Cerebellar cortex (tissue), 1 donor: Measurements from ENCODE around the gene ZDHHC22.
A peak's percentile ranks its signal among the peaks of the same experiment; 100 is the strongest.

Source experiments
- DNase-seq: peaks from one replicate; pipeline ENCODE4 v3.0.0-alpha.2; 2015; ENCODE audit warnings: low spot score

Gene ZDHHC22

DNA sequence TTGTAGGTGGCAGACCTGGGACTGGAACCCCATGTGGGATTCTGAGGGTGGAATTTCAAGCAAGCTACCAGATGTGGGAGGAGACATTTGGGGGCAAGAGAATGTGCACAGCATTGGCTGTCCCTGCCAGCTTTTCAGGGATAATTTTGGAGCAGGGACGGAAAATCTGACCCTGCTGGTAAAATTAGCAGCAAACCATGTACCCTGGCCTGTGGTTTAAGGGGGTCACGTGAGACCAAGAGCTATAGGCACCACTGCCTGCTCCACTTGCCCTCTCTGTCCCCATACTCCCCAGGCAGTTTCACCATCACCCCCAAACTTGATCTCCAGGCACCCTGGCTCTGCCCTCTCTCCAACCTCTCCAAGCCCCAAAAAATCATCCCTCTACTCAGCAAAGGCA lies 13.5 kb upstream of the ZDHHC22 start:
- DNase-seq, result no peak

DNA sequence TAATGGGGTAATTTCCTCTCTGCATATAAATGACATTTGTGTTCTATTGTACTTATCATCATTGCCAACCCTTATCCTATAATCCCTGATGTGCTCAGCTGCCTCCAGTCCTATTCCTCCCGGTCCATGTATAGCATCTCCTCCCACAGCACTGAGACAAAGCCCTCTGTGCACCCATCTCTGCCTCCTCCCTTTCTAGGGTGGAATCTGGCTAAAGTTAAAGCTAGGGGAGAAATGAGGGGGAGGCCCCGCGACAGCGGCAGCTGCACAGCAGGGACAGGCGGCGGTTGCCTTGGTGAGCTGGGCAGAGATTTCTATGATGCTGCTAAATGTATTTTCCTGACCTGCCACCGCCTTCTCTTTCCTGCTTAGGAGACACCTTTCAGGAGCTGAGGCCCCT lies 12.8 kb upstream of the ZDHHC22 start:
- no peak for DNase-seq

GRCh38 chr14:77153802-77154201 lies 12.2 kb upstream of the ZDHHC22 start:
- no peak for DNase-seq

GRCh38 chr14:77151918-77152588 lies 10.5 kb upstream of the ZDHHC22 start:
- peak; percentile 79 for DNase-seq

DNA sequence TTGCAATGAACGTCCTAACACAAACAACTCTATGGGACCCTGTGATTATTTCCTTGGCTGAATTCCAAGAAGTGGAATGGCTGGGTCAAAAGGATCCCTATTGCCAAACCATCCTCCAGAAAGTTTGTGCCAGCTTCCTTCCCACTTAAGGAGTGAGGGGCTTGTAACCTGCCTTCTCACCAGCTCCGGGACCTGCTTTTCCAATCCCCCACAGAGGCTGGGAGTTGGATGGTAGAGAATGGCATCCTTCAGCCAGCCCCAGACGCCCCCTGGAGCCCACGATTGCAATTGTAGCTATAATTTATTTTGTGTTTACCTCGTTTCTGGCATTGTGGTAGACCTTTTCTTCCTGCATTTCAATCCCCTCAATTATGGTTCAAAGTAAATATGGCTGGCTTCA lies 9.7 kb upstream of the ZDHHC22 start:
- DNase-seq, result peak; percentile 68

DNA sequence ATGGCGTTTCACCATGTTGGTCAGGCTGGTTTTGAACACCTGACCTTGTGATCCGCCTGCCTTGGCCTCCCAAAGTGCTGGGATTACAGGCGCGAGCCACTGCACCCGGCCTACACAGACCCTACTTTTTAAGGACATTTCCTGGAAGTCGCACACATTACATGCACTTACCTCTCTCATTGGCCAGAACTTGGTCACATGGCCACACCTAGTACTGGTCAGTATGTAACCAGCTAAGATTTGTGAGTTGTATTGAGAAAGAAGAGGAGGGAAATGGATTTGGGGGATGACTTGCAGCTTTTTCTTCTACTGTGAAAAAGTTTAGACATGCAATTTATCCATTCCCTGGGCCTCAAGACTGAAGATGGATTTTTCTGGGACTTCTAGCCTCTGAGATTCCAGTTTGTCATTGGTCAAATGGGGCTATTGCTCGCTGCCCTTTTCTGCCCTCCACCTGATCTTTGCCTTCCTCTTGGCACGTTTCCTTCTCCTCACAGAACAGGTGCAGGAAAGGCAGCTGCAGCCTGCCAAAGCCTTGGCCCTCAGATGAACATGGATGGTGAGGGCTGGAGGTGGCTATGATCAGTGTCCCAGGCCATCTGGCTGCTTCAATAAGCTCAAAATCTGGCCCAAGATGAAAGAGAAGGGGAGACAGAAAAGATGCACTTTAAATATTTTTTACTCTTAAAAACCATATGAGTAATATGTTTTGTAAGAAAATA lies 7.1 kb upstream of the ZDHHC22 start:
- DNase-seq, result peak; percentile 90

- peak; percentile 48 for DNase-seq
These were observed 4.6 kb upstream of the ZDHHC22 start for GRCh38 chr14:77145975-77146740.

DNA sequence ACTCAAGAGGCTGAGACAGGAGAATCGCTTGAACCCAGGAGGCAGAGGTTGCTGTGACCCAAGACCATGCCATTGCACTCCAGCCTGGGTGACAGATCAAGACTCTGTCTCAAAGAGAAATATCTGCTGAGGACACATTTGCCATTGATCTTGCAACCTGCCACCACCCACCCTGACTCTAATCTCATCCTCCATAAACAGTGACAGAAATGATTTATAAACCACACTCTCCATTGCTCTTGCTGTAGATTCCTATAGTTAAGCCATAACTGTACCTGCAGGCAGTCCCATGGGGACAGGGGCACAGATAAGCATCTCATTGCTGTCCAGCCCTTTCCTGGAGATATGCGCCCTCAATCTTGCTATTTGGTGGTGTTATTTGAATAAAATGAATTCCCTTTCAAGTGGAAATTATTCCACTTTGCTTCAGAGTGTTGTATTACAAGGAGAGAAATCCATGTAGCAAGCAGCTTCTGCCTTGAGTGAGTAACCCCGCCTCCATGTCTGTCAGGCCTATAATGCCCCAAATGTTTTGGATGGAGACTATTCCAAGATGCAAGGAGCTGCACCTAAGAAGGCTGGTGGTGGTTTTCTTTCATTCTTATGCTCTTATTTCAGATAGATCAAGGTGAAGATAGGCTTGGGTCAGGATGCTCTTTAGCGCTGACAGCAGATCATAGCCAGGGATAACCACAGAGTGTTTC lies 3.0 kb upstream of the ZDHHC22 start:
- peak; percentile 47 for DNase-seq

DNA sequence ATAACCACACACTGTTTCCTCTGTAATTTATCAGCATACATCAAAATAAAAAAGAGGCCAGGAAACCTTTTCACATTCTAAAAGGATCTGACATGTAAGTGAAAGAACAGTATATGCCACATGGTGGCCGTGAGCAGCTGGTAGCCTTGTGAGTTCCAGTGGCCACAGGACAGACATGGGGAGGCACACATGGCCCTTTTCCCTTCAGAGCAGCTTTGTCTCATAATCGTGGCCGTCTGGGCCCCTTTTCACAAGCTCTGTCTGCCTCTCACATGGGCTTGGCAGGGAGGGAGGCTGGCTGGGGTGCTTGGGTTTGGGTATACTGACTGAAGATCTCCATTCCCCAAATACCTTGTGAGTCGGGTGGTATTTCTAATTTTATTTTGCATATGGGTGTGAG lies 1.5 kb upstream of the ZDHHC22 start:
- peak; percentile 70 for DNase-seq

- peak; percentile 39 for DNase-seq
These were observed 612 bp upstream of the ZDHHC22 start for GRCh38 chr14:77142005-77142800.

DNA sequence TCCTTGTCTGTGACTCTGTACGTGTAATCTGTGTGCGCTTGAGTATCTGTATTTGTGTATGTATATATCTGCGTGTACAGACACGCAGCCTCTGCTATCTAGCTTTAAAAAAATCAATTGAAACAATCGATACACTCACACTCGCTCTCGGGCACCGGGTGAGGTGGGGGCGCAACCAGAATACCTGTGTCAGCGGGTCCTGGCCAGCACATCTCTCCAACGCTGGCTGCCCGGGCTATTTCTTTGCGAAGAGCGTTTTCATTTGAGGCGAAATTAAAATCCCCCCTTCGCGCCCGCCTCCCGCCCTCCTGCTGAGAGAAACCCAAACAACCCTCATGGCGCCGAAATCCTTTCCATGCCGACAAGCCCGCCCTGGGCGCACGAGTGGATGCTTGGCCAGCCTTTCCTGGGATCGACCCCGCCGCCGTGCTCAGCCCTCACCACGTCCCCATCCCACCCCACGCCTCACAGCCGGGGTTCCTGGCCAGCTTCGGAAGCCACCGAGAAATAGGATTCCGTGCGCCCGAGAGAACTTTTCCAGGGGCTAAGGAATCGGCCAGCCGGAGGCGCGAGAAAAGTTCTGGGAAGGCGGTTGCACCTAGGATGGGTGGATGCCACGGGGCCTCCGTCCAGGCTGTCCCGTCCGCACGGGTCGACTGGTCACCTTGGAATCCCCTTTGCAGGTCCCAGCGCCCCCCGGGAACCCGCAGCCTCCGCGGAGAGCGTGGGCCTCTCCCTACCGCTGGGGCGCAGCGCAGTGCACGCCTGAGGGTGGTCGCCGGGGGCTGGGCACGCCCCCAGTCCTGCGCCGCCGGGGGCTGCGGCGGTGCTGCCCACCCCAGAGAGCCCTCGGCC lies 1.0 kb downstream of the ZDHHC22 start:
- DNase-seq, result no peak

- peak; percentile 51 for DNase-seq
These were observed 1.8 kb downstream of the ZDHHC22 start for GRCh38 chr14:77139540-77140358.

GRCh38 chr14:77139022-77139421 lies 2.6 kb downstream of the ZDHHC22 start:
- DNase-seq, result no peak

- no peak for DNase-seq
These were observed 7.8 kb downstream of the ZDHHC22 start for GRCh38 chr14:77133720-77134338.

GRCh38 chr14:77131871-77132486 lies 9.6 kb downstream of the ZDHHC22 start:
- peak; percentile 37 for DNase-seq

GRCh38 chr14:77131206-77131605 lies 10.4 kb downstream of the ZDHHC22 start:
- DNase-seq, result no peak

DNA sequence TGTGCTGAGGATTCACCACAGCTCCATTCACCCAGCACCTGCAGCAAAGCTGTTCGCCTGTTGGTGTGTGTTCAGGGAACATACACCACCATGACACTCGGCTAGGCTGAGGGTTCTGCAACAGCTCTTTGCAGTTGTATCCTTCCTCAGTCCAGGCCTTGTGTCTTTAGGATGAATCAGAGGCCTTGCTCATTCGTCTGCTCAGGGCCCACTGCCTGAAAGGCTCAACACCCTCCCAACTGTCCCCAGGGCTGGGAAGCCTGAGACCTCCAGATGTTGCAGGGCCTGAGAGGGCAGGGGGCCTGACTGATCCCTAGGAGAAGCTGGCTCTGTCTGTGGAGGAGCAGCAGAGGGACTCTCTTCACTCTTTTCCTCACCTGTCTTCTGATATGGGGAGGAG lies 11.2 kb downstream of the ZDHHC22 start:
- no peak for DNase-seq

DNA sequence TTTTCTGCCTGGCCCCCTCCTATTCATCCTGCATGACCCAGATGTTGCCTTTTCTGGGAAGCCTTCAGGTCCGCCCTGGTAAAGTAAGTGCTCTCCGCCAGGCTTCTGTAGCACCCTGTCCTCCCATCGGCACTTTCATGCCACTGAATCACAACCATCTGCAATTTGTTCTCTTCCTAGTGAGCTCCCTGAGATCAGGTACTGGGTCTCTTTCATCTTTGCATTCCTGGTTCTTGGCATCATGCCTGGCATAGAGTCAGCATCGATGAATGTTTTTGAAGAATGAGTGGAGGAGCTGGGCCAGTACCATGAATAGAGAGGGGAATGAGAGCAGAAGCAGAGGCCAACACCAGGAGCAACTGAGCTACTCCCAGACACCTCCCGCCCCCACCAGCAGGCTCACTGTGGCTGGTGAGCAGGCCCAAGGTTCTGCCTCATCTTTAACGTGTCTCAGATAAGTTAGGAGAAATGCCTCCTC lies 13.1 kb downstream of the ZDHHC22 start:
- DNase-seq, result peak; percentile 34
